Choroid plexus epithelial cell (primary cell): ENCODE measurements around the gene ARF3.
"Not testable (repeated sequence)": the region's sequence is repeated elsewhere in the genome, so short reads cannot be mapped to it uniquely, and the experiment has no call there.

Experiments
- DNase-seq: peaks from one replicate; pipeline ENCODE4 v3.0.0-alpha.2; 2010; ENCODE audit warnings: low read depth
- H3K4me3 ChIP-seq: 2 replicates; pipeline ENCODE4 v1.5.1; 2011; ENCODE audit warnings: low read depth, mild to moderate bottlenecking, control low read depth, low read length, moderate library complexity
- TF ChIP-seq, protein P1 (sequence below): conservative IDR thresholded peaks from 2 replicates; pipeline ENCODE4 v1.5.1; 2011; ENCODE audit warnings: low read depth, mild to moderate bottlenecking, control low read depth, inconsistent platforms, low read length, moderate library complexity

Gene ARF3

DNA sequence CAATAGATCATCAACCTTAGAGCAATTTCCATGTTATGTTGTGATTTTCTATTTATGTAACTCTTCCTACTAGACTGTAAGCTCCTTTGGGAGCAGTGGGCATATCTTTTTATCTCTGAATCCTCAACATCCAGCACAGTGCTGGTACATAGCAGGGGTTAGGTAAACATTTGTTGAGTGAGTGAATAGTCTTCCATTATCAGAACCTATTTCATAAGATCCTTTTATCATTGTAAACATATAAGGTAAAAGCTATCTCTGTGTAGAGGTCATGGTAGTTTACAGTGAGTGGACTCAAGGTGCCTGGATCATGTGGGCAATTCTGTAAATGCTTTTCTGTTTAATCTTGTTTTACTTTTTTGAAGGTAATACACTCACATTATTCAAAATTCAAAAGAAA lies 47.1 kb downstream of the ARF3 start:
- no peak for DNase-seq
- no peak overlapping the region for H3K4me3 ChIP-seq
- TF ChIP-seq, protein P1, sequence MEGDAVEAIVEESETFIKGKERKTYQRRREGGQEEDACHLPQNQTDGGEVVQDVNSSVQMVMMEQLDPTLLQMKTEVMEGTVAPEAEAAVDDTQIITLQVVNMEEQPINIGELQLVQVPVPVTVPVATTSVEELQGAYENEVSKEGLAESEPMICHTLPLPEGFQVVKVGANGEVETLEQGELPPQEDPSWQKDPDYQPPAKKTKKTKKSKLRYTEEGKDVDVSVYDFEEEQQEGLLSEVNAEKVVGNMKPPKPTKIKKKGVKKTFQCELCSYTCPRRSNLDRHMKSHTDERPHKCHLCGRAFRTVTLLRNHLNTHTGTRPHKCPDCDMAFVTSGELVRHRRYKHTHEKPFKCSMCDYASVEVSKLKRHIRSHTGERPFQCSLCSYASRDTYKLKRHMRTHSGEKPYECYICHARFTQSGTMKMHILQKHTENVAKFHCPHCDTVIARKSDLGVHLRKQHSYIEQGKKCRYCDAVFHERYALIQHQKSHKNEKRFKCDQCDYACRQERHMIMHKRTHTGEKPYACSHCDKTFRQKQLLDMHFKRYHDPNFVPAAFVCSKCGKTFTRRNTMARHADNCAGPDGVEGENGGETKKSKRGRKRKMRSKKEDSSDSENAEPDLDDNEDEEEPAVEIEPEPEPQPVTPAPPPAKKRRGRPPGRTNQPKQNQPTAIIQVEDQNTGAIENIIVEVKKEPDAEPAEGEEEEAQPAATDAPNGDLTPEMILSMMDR, result no peak

DNA sequence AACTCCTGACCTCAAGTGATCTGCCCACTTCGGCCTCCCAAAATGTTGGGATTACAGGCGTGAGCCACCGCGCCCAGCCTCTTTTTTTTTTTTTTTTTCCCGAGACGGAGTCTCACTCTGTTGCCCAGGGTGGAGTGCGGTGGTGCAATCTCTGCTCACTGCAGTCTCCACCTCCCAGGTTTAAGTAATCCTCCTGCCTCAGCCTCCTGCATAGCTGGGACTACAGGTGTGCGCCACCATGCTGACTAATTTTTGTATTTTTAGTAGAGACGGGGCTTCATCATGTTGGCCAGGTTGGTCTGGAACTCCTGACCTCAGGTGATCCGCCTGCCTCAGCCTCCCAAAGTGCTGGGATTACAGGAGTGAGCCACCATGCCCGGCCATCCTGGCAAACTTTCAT lies 47.6 kb downstream of the ARF3 start:
- not testable (repeated sequence) for DNase-seq, H3K4me3 ChIP-seq

DNA sequence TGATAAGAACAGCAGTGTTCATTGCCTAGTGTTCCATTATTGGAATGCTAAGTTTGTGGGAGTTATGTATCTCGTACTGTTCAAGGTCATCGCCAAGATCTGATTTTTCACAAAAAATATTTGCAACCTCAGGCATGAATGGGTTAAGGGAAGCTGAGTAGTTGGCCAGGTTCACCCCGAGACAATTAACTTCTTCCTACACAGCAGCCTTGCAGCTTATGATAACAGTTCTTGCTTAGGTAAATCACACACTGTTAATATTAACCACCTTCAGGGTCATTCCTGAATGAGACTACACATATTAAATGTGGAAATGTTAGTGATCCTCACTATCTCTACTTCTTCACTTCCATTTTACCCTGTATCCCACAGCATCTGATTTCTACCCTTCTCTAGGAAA lies 50.0 kb downstream of the ARF3 start:
- TF ChIP-seq, protein P1, result no peak
- no peak for DNase-seq
- H3K4me3 ChIP-seq, result no peak overlapping the region

DNA sequence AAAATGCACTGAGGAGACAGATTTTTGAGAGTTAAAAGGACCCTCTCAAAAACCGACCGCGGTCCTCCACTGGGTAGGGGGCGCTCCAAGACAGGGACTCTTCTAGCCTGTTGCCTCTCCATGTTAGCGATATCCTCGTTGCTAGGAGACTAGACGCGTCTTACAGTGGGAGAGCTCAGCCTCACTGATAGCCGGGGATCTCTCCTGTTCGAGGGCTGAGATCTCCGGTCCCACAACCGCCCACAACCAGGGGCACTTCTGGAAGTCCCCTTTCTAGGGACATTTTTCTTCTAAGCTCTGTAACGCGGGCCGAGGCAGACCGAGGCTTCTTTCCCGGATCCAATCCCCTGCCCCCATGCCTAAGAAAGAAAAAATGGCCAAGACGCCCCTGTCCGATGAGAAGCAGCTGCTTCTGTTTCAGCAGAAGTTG lies 53.3 kb downstream of the ARF3 start:
- peak; percentile 94 for DNase-seq
- H3K4me3 ChIP-seq, result peak overlapping the region; percentile 50
- TF ChIP-seq, protein P1, result peak; percentile 78

DNA sequence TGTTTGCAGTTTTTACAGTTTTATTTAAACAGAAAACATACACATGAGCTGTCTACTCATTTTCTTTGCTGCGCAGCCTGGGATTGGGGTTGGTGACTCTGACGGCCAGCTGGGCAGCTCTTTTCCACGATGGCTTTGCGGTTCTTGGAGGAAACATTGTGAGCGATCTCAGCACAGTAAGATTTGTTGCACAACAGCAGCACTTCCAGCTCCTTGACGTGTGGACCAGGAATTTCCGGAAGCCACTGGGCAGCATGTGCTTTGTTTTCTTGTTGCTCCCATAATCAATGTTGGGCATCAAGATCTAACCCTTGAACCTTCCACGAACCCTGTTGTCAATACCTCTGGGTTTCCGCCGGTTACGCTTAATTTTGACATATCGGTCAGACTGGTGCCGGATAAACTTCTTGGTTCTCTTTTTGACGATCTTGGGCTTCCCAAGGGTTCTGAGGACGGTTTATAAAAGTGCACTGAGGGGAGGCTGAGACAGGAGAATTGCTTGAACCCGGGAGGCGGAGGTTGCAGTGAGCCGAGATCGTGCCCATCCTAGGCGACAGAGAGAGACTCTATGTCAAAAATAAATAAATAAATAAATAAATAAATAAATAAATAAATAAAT lies 53.8 kb downstream of the ARF3 start:
- peak; percentile 62 for DNase-seq
- no peak overlapping the region for H3K4me3 ChIP-seq
- TF ChIP-seq, protein P1, result no peak

DNA sequence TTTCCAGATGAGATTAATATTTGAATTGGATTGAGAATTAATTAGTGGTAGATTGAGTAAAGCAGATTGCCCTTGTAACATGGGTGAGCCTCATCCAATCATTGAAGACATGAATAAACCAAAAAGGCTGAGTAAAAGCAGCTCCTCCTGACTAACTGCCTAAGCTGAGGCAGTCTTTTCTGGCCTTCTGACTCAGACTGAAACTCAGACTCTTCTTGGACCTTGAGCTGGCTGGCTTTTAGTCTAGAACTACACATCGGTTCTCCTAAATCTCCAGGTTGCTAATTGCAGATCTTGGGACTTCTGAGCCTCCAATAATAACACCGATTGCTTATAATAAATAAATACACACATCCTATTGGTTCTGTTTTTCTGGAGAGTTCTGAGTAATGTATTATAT lies 56.0 kb downstream of the ARF3 start:
- TF ChIP-seq, protein P1, result no peak
- no peak overlapping the region for H3K4me3 ChIP-seq
- peak; percentile 23 for DNase-seq

DNA sequence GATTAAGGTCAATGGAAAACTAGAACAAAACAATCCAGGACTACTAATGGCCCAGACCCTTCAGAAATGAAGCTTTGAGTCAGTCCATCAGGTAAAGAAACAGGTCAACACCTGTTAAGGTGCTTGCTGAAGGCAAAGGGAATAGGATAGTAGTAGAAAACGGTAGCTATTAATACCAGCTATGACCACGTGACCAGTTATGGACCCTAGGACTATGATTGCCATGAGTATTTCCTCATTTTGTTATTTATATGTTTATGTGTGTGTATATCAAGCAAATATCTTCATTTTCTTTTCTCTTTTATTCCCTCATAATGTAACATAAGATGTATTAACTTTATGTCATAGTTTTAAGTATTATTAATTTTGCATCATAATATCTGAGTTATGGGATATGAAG lies 57.6 kb downstream of the ARF3 start:
- DNase-seq, result no peak
- no peak overlapping the region for H3K4me3 ChIP-seq
- TF ChIP-seq, protein P1, result no peak
